HepG2 (cell line): ENCODE data around the gene BANP. TPM values are rescaled to one million over a fixed set of nuclear protein-coding genes. Genes with fewer than 3 reads are reported as not detected.

Source experiments
- ATAC-seq: fragments of 200-7000 bp; cut with Tn5 transposase; 3 replicates; pipeline ENCODE4 v1.9.1; 2020; ENCODE audit warnings: mild to moderate bottlenecking, moderate library complexity
- BruUV-seq: library from RNA; stranded (reverse); fragments of 400-500 nt; replicated peaks from 2 replicates; lab custom pipeline; 2021; lab: Mats Ljungman, UMichigan
- CTCF ChIA-PET: fragments of 300-600 bp; formaldehyde crosslinking; extraction: SDS; loops from one replicate; lab custom pipeline; 2021; ENCODE audit warnings: low total read pairs, inconsistent platforms, low intra/inter-chr PET ratio; lab: Yijun Ruan, JAX
- POLR2A ChIA-PET: fragments of 350-600 bp; sonication (Branson Sonifier 250); formaldehyde crosslinking; loops from one replicate; lab custom pipeline; 2020; ENCODE audit warnings: antibody characterized with exemption, inconsistent platforms; lab: Yijun Ruan, JAX
- DNase-seq: peaks from one replicate; pipeline ENCODE4 v3.0.0-alpha.2; 2015; ENCODE audit warnings: low spot score
- FAIRE-seq: peaks from 3 replicates; lab custom pipeline; 2011; peaks lifted over from hg19 to GRCh38; lab: Jason Lieb, UNC
- H2AFZ ChIP-seq: one replicate; pipeline ENCODE4 v1.6.1; 2011; ENCODE audit warnings: low read length, inconsistent platforms
- H3K27ac ChIP-seq: fragments of 300-600 bp; 3 replicates; pipeline ENCODE4 v1.8.0; 2011; ENCODE audit warnings: mixed run types, mild to moderate bottlenecking, mixed read lengths, low read length, inconsistent platforms; ENCODE audit not compliant: insufficient read depth; ENCODE audit errors: extremely low read length
- H3K27me3 ChIP-seq, 2 experiments: fragments of 200-600 bp in 1 of 2; 2 replicates in 1 of 2; 3 replicates in 1 of 2; pipeline versions ENCODE4 v1.6.0 to v1.8.0; 2011; ENCODE audit warnings: low read length in 2 of 2, mild to moderate bottlenecking in 2 of 2, moderate library complexity in 2 of 2, inconsistent platforms in 1 of 2; ENCODE audit not compliant: insufficient read depth in 2 of 2, control insufficient read depth in 1 of 2
- H3K36me3 ChIP-seq, 2 experiments: fragments of 200-600 bp in 1 of 2; replicated peaks in 1 of 2; 2 replicates in 1 of 2; 3 replicates in 1 of 2; pipeline versions ENCODE4 v1.5.1 to v1.8.0; 2011; ENCODE audit warnings: low read length in 2 of 2, inconsistent platforms in 1 of 2; ENCODE audit not compliant: insufficient read depth in 2 of 2, control insufficient read depth in 1 of 2
- H3K4me1 ChIP-seq: 2 replicates; pipeline ENCODE4 v1.5.1; 2012; ENCODE audit warnings: low read length, inconsistent platforms; ENCODE audit not compliant: insufficient read depth
- H3K4me2 ChIP-seq: 2 replicates; pipeline ENCODE4 v1.6.0; 2011; ENCODE audit warnings: low read depth, low read length, inconsistent platforms
- H3K4me3 ChIP-seq, 3 experiments: fragments of 200-600 bp in 1 of 3; sonication (generic), shearing (Covaris generic) in 1 of 3; replicated peaks in 1 of 3; 2 replicates each; pipeline ENCODE4 v1.5.1; 2011 to 2016; ENCODE audit warnings: low read length in 3 of 3, inconsistent platforms in 2 of 3, low read depth in 2 of 3, mild to moderate bottlenecking in 2 of 3, control low read depth in 1 of 3, mixed read lengths in 1 of 3; ENCODE audit not compliant: insufficient read depth in 1 of 3
- H3K79me2 ChIP-seq: one replicate; pipeline ENCODE4 v1.6.1; 2011; ENCODE audit warnings: low read length, inconsistent platforms; ENCODE audit not compliant: insufficient read depth
- H3K9ac ChIP-seq: 2 replicates; pipeline ENCODE4 v1.6.0; 2011; ENCODE audit warnings: mild to moderate bottlenecking, low read depth, low read length, inconsistent platforms; ENCODE audit not compliant: insufficient read depth
- H3K9me3 ChIP-seq: 2 replicates; pipeline ENCODE4 v1.5.1; 2012; ENCODE audit warnings: mild to moderate bottlenecking, low read length
- H4K20me1 ChIP-seq: 2 replicates; pipeline ENCODE4 v1.6.0; 2011; ENCODE audit warnings: inconsistent platforms, mild to moderate bottlenecking, low read length, moderate library complexity; ENCODE audit not compliant: insufficient read depth
- AKNA ChIP-seq: sonication (generic); formaldehyde crosslinking; IDR thresholded peaks from 2 replicates; pipeline ENCODE4 v1.4.0; 2020; ENCODE audit warnings: missing genetic modification reagents, borderline replicate concordance
- ETV6 ChIP-seq: sonication (generic); formaldehyde crosslinking; conservative IDR thresholded peaks from 2 replicates; pipeline ENCODE4 v1.4.0; 2020; ENCODE audit warnings: missing genetic modification reagents
- HMG20A ChIP-seq: IDR thresholded peaks from 2 replicates; pipeline ENCODE4 v1.6.1; 2016; ENCODE audit warnings: borderline replicate concordance
- HOXA3 ChIP-seq: sonication (generic); formaldehyde crosslinking; IDR thresholded peaks from 2 replicates; pipeline ENCODE4 v1.5.0; 2020; ENCODE audit warnings: missing genetic modification reagents
- KDM1A ChIP-seq: IDR thresholded peaks from 2 replicates; pipeline ENCODE4 v1.6.1; 2016; ENCODE audit warnings: missing compliant biosample characterization
- MEIS2 ChIP-seq: sonication (generic); formaldehyde crosslinking; IDR thresholded peaks from 2 replicates; pipeline ENCODE4 v1.9.0; 2021; ENCODE audit warnings: mild to moderate bottlenecking, missing genetic modification reagents
- PRDM4 ChIP-seq: sonication (generic); formaldehyde crosslinking; IDR thresholded peaks from 2 replicates; pipeline ENCODE4 v1.9.0; 2021; ENCODE audit warnings: missing genetic modification reagents, borderline replicate concordance
- ZZZ3 ChIP-seq: sonication (generic); formaldehyde crosslinking; IDR thresholded peaks from 2 replicates; pipeline ENCODE4 v1.4.0; 2020; ENCODE audit warnings: missing genetic modification reagents, mild to moderate bottlenecking, borderline replicate concordance
- WGBS: methylation state at CpG from one replicate; pipeline ENCODE4 v1.1.6; 2017; ENCODE audit warnings: low lambda C conversion rate; 5-methylcytosine and 5-hydroxymethylcytosine counted together
- in situ Hi-C: cut with HindIII; loops from 2 replicates; pipeline ENCODE4 v1.10.0; 2017; ENCODE audit warnings: low pct_unique_long_range_greater_than_20kb; ENCODE audit not compliant: extremely low pct_ligation_motif_present
- intact Hi-C: fragments of 100-400 bp; cut with micrococcal nuclease; formaldehyde crosslinking; loops from one replicate; pipeline ENCODE4 v1.10.0; 2022; ENCODE audit not compliant: unreplicated experiment
- polyA plus RNA-seq, 8 experiments: library from polyadenylated mRNA; depleted of rRNA in 3 of 8; stranded (reverse) in 7 of 8; unstranded in 1 of 8; fragments of >200 nt; fragmentation: Illumina TruSeq in 4 of 8; extraction: Trizol in 4 of 8; gene quantifications; 2 replicates each; pipeline versions ENCODE4 v1.2.1 to v1.2.3, GENCODE V29; 2011 to 2016; ENCODE audit warnings: low read depth in 4 of 8, missing spikeins in 1 of 8, mixed read lengths in 1 of 8; ENCODE audit not compliant: insufficient read depth in 1 of 8
- total RNA-seq, 5 experiments: library from RNA; depleted of rRNA; stranded (reverse); fragments of >200 nt; fragmentation: Illumina TruSeq; extraction: Trizol; gene quantifications; 2 replicates each; pipeline ENCODE4 v1.2.3, GENCODE V29; 2016; ENCODE audit warnings: low read depth in 1 of 5

The BANP gene
- total and polyA plus RNA-seq, 2 of the 13 experiments (the other 11 are each of a cell fraction or from before 2014, with no cell fraction given), result 20.2 to 23.8 TPM

- H3K9ac ChIP-seq, result no peak overlapping the region
- H4K20me1 ChIP-seq, result no peaks in the 10 kb centered on the region
- no peaks in the 10 kb centered on the region for H3K79me2 ChIP-seq
- DNase-seq (no peak), FAIRE-seq (no peak), ATAC-seq (no peak)
- intact Hi-C loops, result no loop called here
- H3K4me2 ChIP-seq, result no peak overlapping the region
- POLR2A ChIA-PET, result no interaction called here
- H2AFZ ChIP-seq, result no peak overlapping the region
- TF ChIP-seq ETV6 (CRISPR knock-in tag), result no peak
- no peak for TF ChIP-seq KDM1A (CRISPR knock-in tag)
- no peak for TF ChIP-seq HOXA3 (CRISPR knock-in tag)
- TF ChIP-seq AKNA, result no peak
- no peak for TF ChIP-seq MEIS2 (CRISPR knock-in tag)
- no peak for TF ChIP-seq PRDM4
- no peak for TF ChIP-seq HMG20A (CRISPR knock-in tag)
- no peak for TF ChIP-seq ZZZ3 (CRISPR knock-in tag)
- CTCF ChIA-PET, result no interaction called here
- WGBS, result 91% methylated on average over 17 of the region's 17 CpGs
- in situ Hi-C loops, result no loop called here
- BruUV-seq, result no TSS peak
- no peaks in the 10 kb centered on the region for H3K27me3 ChIP-seq
- H3K27ac ChIP-seq, result no peak overlapping the region
- H3K9me3 ChIP-seq, result no peaks in the 10 kb centered on the region
- peaks cover 3 to 15% of the 10 kb centered on the region in 2 experiments; a peak in 3 of 5 replicates for H3K36me3 ChIP-seq
- H3K4me3 ChIP-seq, result no peak overlapping the region
- peaks cover 11% of the 10 kb centered on the region; the same call in 1 of the 2 replicates for H3K4me1 ChIP-seq
Observed at GRCh38 chr16:87995644-87996043, 44.4 kb downstream of the BANP start.
